ENCODE data around the gene GALNT17.

The GALNT17 gene

GRCh38 chr7:71106226-71106625, 25.7 kb upstream of the GALNT17 start:
- H3K27me3 ChIP-seq (ENCODE audit: insufficient read depth, low read length, poor library complexity, severe bottlenecking): no peaks in the 10 kb centered on the region
- no peak overlapping the region for H3K4me3 ChIP-seq (ENCODE audit: low read length, poor library complexity, severe bottlenecking)
- H3F3A ChIP-seq (ENCODE audit: low read depth): no peaks in the 10 kb centered on the region
- no peaks in the 10 kb centered on the region for H3K9me2 ChIP-seq (replicated peaks; ENCODE audit: low read depth, low read length)
- no peaks in the 10 kb centered on the region; the same call in 1 of the 2 replicates for H3K9me3 ChIP-seq (ENCODE audit: insufficient read depth, low read depth, low read length)
- no peaks in the 10 kb centered on the region for H3K79me2 ChIP-seq (ENCODE audit: insufficient read depth, low read length)
- no peak overlapping the region for H3K4me2 ChIP-seq (ENCODE audit: low read depth, low read length, poor library complexity, severe bottlenecking)
- H3K36me3 ChIP-seq (ENCODE audit: insufficient read depth, low read length): no peaks in the 10 kb centered on the region
- TF ChIP-seq EZH2phosphoT487 (IDR thresholded peaks at IDR 0.05; ENCODE audit: borderline replicate concordance) (no peak), CTCF (conservative IDR thresholded peaks at IDR 0.05; ENCODE audit: low read length) (no peak)
- H2AFZ ChIP-seq (ENCODE audit: low read length): no peak overlapping the region
- no peak overlapping the region for H3K9ac ChIP-seq (ENCODE audit: low read depth, low read length, poor library complexity, severe bottlenecking)
- H3K4me1 ChIP-seq (ENCODE audit: insufficient read depth, low read length, poor library complexity, severe bottlenecking): no peaks in the 10 kb centered on the region
- H4K20me1 ChIP-seq (ENCODE audit: insufficient read depth, low read length, poor library complexity, severe bottlenecking): no peaks in the 10 kb centered on the region

- Histone ChIP-seq H2AFZ (ENCODE audit: low read length) (no peak overlapping the region), H3K9me3 (ENCODE audit: insufficient read depth, low read depth, low read length) (no peaks in the 10 kb centered on the region; the same call in 1 of the 2 replicates), H3K36me3 (ENCODE audit: insufficient read depth, low read length) (no peaks in the 10 kb centered on the region), H3K79me2 (ENCODE audit: insufficient read depth, low read length) (no peaks in the 10 kb centered on the region), H3K4me1 (ENCODE audit: insufficient read depth, low read length, poor library complexity, severe bottlenecking) (no peaks in the 10 kb centered on the region), H3K4me2 (ENCODE audit: low read depth, low read length, poor library complexity, severe bottlenecking) (no peak overlapping the region), H3K9ac (ENCODE audit: low read depth, low read length, poor library complexity, severe bottlenecking) (no peak overlapping the region), H3F3A (ENCODE audit: low read depth) (no peaks in the 10 kb centered on the region), H3K9me2 (replicated peaks; ENCODE audit: low read depth, low read length) (no peaks in the 10 kb centered on the region), H3K27me3 (ENCODE audit: insufficient read depth, low read length, poor library complexity, severe bottlenecking) (no peaks in the 10 kb centered on the region), H3K4me3 (ENCODE audit: low read length, poor library complexity, severe bottlenecking) (no peak overlapping the region), H4K20me1 (ENCODE audit: insufficient read depth, low read length, poor library complexity, severe bottlenecking) (no peaks in the 10 kb centered on the region)
- no peak for TF ChIP-seq EZH2phosphoT487 (IDR thresholded peaks at IDR 0.05; ENCODE audit: borderline replicate concordance)
- no peak for TF ChIP-seq CTCF (conservative IDR thresholded peaks at IDR 0.05; ENCODE audit: low read length)
Measured at GRCh38 chr7:71112436-71112835, 19.5 kb upstream of the GALNT17 start.

GRCh38 chr7:71120096-71120495, 11.8 kb upstream of the GALNT17 start:
- no peak overlapping the region for H2AFZ ChIP-seq (ENCODE audit: low read length)
- TF ChIP-seq CTCF (conservative IDR thresholded peaks at IDR 0.05; ENCODE audit: low read length): no peak
- no peak for TF ChIP-seq EZH2phosphoT487 (IDR thresholded peaks at IDR 0.05; ENCODE audit: borderline replicate concordance)
- H3K4me2 ChIP-seq (ENCODE audit: low read depth, low read length, poor library complexity, severe bottlenecking): no peak overlapping the region
- H3K9me2 ChIP-seq (replicated peaks; ENCODE audit: low read depth, low read length): no peaks in the 10 kb centered on the region
- no peak overlapping the region for H3K9ac ChIP-seq (ENCODE audit: low read depth, low read length, poor library complexity, severe bottlenecking)
- H3F3A ChIP-seq (ENCODE audit: low read depth): no peaks in the 10 kb centered on the region
- H4K20me1 ChIP-seq (ENCODE audit: insufficient read depth, low read length, poor library complexity, severe bottlenecking): no peaks in the 10 kb centered on the region
- peaks cover 5% of the 10 kb centered on the region; the same call in 1 of the 2 replicates for H3K9me3 ChIP-seq (ENCODE audit: insufficient read depth, low read depth, low read length)
- H3K79me2 ChIP-seq (ENCODE audit: insufficient read depth, low read length): no peaks in the 10 kb centered on the region
- no peak overlapping the region for H3K4me3 ChIP-seq (ENCODE audit: low read length, poor library complexity, severe bottlenecking)
- H3K27me3 ChIP-seq (ENCODE audit: insufficient read depth, low read length, poor library complexity, severe bottlenecking): no peaks in the 10 kb centered on the region
- H3K36me3 ChIP-seq (ENCODE audit: insufficient read depth, low read length): no peaks in the 10 kb centered on the region
- no peaks in the 10 kb centered on the region for H3K4me1 ChIP-seq (ENCODE audit: insufficient read depth, low read length, poor library complexity, severe bottlenecking)

All from Loucy (cell line).